ENCODE measurements around the gene RPRD2.

The RPRD2 gene

DNA sequence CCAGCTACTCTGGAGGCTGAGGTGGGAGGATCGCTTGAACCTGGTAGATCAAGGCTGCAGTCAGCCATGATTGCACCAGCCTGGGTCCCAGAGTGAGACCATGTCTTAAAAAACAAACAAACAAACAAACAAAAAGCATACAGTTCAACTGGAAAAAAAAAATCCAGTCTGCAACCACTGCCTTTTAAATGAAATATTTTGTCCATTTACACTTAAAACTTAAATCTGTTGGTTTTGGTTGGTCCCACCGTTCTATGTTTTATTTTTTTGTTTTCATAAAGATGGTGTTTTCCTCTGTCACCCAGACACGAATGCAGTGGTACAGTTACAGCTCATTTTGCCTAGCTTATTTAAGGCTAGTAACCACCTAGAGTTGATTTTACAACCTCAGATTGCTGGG lies 161.4 kb downstream of the RPRD2 start:
- no peak overlapping the region for H3K4me3 ChIP-seq (ENCODE audit: low read length)
- no peaks in the 10 kb centered on the region for H3K79me2 ChIP-seq (ENCODE audit: control insufficient read depth, low read length)
- no peak overlapping the region for H3K27ac ChIP-seq (ENCODE audit: low read depth, low read length)
- no peaks in the 10 kb centered on the region for H3K27me3 ChIP-seq (ENCODE audit: control insufficient read depth, low read length)
- H3K9me2 ChIP-seq (replicated peaks; ENCODE audit: control insufficient read depth, low read length): no peaks in the 10 kb centered on the region
- no peaks in the 10 kb centered on the region for H3K9me3 ChIP-seq (ENCODE audit: control insufficient read depth, insufficient read depth, low read length)
- no peak overlapping the region for H3K4me2 ChIP-seq (ENCODE audit: low read length)
- no peak for TF ChIP-seq EZH2phosphoT487 (IDR thresholded peaks at IDR 0.05; ENCODE audit: borderline replicate concordance, low read length)
- TF ChIP-seq, protein P1, sequence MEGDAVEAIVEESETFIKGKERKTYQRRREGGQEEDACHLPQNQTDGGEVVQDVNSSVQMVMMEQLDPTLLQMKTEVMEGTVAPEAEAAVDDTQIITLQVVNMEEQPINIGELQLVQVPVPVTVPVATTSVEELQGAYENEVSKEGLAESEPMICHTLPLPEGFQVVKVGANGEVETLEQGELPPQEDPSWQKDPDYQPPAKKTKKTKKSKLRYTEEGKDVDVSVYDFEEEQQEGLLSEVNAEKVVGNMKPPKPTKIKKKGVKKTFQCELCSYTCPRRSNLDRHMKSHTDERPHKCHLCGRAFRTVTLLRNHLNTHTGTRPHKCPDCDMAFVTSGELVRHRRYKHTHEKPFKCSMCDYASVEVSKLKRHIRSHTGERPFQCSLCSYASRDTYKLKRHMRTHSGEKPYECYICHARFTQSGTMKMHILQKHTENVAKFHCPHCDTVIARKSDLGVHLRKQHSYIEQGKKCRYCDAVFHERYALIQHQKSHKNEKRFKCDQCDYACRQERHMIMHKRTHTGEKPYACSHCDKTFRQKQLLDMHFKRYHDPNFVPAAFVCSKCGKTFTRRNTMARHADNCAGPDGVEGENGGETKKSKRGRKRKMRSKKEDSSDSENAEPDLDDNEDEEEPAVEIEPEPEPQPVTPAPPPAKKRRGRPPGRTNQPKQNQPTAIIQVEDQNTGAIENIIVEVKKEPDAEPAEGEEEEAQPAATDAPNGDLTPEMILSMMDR (IDR thresholded peaks at IDR 0.05; ENCODE audit: low read depth, low read length, poor library complexity, severe bottlenecking): no peak
- H3F3A ChIP-seq (ENCODE audit: control insufficient read depth, insufficient read depth): no peaks in the 10 kb centered on the region; the same call in 1 of the 2 replicates
- peaks cover 11% of the 10 kb centered on the region for H3K4me1 ChIP-seq (ENCODE audit: control insufficient read depth, low read length)
- no peaks in the 10 kb centered on the region for H4K20me1 ChIP-seq (ENCODE audit: control insufficient read depth, insufficient read depth, low read depth, low read length)
- H3K36me3 ChIP-seq (ENCODE audit: control insufficient read depth, low read length): no peaks in the 10 kb centered on the region

All from DOHH2 (cell line).